ENCODE results near the gene WDHD1.

- no peak for TF ChIP-seq POLR2A (IDR thresholded peaks at IDR 0.05; ENCODE audit: control extremely low read depth in 1 of 2, low read depth in 2 of 2, low read length in 2 of 2)
- no peak for TF ChIP-seq CBX5 (IDR thresholded peaks at IDR 0.05; ENCODE audit: low read depth, low read length)
- TF ChIP-seq TAF1 (IDR thresholded peaks at IDR 0.05; ENCODE audit: low read depth, low read length), result no peak
- no peak for TF ChIP-seq CTCF (IDR thresholded peaks at IDR 0.05; ENCODE audit: control extremely low read depth in 1 of 3, insufficient read depth in 1 of 3, low read depth in 1 of 3, low read length in 3 of 3)
- TF ChIP-seq POLR2AphosphoS5 (IDR thresholded peaks at IDR 0.05; ENCODE audit: low read depth, low read length), result no peak
- no peak for TF ChIP-seq RXRA (IDR thresholded peaks at IDR 0.05; ENCODE audit: insufficient read depth, low read depth, low read length)
- TF ChIP-seq GABPA (IDR thresholded peaks at IDR 0.05; ENCODE audit: borderline replicate concordance, insufficient read depth, low read length), result no peak
- TF ChIP-seq NRF1 (IDR thresholded peaks at IDR 0.05; ENCODE audit: low read depth, low read length), result no peak
- no peak for TF ChIP-seq MAFK (IDR thresholded peaks at IDR 0.05; ENCODE audit: low read depth, low read length)
- TF ChIP-seq NANOG (IDR thresholded peaks at IDR 0.05; ENCODE audit: insufficient read depth, low read depth, low read length, poor library complexity, severe bottlenecking), result no peak
- no peak for TF ChIP-seq MAX (IDR thresholded peaks at IDR 0.05)
Measured at GRCh38 chr14:55053500-55053899, 26.6 kb upstream of the WDHD1 start.

Data from H1 (cell line).